GM10266 (cell line): Measurements from ENCODE around the gene TMEM120A.

ENCODE experiments used
- DNase-seq: peaks from one replicate; pipeline ENCODE4 v3.0.0; 2012; ENCODE audit errors: extremely low spot score
- TF ChIP-seq, protein P1 (sequence below): IDR thresholded peaks from 2 replicates; pipeline ENCODE4 v1.5.1; 2012; ENCODE audit warnings: mild to moderate bottlenecking, low read depth; ENCODE audit not compliant: control insufficient read depth, insufficient read depth; ENCODE audit errors: missing control alignments

TMEM120A gene

DNA sequence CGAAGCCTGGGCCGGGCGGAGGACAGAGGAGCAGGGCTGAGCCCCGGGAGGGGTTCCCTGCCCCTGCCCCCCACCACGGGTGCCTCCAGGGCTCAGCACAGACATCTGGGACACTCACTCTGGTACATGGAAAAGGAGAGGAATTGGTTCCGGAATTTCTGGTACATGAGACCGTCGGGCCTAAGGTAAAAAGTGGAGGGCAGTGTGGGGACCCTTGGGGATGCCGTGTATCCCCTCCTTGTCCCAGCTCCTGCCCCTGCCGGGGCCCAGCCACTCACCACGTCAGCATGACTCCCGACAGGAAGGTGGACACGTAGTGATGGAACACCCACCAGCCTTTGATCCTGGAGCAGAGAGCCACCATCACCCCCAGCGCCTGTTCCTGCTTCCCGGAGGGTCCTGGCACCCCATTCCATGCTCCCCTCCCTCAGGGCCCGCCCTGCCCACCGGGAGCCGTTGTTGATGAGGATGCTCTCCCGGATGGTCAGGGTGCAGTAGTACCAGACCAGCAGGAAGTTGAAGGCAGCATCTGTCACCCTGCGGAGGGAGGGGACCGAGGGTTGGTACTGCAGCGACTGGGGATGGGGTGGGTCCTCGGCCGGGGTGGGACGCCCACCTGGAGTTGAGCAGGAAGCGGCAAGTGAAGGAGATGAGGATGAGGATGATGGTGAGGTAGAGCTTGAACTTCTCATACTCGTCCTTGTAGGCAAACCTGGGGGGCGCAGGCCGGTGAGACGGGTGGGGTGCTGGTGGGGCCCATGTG, 6.4 kb downstream of the TMEM120A start:
- TF ChIP-seq, protein P1, sequence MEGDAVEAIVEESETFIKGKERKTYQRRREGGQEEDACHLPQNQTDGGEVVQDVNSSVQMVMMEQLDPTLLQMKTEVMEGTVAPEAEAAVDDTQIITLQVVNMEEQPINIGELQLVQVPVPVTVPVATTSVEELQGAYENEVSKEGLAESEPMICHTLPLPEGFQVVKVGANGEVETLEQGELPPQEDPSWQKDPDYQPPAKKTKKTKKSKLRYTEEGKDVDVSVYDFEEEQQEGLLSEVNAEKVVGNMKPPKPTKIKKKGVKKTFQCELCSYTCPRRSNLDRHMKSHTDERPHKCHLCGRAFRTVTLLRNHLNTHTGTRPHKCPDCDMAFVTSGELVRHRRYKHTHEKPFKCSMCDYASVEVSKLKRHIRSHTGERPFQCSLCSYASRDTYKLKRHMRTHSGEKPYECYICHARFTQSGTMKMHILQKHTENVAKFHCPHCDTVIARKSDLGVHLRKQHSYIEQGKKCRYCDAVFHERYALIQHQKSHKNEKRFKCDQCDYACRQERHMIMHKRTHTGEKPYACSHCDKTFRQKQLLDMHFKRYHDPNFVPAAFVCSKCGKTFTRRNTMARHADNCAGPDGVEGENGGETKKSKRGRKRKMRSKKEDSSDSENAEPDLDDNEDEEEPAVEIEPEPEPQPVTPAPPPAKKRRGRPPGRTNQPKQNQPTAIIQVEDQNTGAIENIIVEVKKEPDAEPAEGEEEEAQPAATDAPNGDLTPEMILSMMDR: no peak
- DNase-seq: no peak

DNA sequence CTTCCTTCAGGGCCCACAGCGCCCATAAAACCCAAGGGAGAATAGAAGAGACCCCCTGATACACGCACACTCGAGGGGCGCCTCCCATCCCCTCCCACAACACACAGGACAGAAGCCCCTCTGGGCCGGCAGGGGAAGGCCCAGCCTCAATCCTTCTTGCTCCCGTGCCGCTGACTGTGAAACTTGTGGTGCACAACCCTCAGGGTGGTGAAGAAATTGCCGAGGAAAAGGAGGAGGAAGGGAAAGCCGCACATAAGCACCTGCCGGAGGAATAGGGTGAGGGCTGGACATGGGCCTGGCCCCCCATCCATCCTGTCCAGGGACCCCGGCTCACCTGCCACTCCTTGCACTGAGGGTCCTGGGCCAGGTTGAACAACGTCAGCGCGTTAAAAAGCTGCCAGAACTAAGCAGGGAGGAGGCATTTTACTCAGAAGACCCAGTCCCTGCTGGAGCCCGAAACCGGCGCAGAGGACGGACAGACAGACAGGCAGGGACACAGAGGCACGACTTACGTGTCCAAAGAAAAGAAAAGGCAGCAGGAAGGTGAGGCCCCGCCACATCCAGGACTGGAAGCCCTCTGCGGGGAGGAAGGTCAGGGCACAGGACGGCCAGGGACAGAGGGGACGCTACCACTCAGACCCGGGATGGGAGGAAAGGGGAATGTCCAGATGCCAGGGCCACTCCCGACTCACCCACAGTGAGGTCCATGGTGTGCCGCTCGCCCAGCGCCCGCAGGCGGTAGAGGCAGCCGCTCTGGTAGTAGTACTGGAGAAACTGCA, 7.2 kb downstream of the TMEM120A start:
- TF ChIP-seq, protein P1: no peak
- no peak for DNase-seq

DNA sequence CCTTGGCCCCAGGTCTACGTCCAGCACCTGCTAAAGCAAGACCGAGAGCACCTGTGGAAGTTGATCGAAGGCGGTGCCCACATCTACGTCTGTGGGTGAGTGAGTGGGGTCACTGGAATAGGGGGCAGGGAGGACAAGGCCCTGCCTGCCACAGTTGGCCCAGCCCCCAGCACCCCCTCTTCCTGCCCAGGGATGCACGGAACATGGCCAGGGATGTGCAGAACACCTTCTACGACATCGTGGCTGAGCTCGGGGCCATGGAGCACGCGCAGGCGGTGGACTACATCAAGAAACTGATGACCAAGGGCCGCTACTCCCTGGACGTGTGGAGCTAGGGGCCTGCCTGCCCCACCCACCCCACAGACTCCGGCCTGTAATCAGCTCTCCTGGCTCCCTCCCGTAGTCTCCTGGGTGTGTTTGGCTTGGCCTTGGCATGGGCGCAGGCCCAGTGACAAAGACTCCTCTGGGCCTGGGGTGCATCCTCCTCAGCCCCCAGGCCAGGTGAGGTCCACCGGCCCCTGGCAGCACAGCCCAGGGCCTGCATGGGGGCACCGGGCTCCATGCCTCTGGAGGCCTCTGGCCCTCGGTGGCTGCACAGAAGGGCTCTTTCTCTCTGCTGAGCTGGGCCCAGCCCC, 8.1 kb downstream of the TMEM120A start:
- TF ChIP-seq, protein P1: no peak
- DNase-seq: no peak

DNA sequence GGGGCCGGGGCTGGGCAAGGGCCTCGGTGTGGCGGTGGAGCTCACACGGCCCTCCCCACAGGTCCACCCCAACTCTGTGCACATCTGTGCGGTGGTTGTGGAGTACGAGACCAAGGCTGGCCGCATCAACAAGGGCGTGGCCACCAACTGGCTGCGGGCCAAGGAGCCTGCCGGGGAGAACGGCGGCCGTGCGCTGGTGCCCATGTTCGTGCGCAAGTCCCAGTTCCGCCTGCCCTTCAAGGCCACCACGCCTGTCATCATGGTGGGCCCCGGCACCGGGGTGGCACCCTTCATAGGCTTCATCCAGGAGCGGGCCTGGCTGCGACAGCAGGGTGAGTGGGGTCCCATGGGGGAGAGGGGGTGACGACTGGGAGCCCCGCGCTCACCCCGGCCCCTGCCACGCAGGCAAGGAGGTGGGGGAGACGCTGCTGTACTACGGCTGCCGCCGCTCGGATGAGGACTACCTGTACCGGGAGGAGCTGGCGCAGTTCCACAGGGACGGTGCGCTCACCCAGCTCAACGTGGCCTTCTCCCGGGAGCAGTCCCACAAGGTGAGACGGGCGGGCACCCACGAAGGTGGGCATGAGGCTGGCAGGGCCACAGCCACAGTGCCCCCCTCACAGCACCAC, 8.8 kb downstream of the TMEM120A start:
- TF ChIP-seq, protein P1: no peak
- DNase-seq: no peak

DNA sequence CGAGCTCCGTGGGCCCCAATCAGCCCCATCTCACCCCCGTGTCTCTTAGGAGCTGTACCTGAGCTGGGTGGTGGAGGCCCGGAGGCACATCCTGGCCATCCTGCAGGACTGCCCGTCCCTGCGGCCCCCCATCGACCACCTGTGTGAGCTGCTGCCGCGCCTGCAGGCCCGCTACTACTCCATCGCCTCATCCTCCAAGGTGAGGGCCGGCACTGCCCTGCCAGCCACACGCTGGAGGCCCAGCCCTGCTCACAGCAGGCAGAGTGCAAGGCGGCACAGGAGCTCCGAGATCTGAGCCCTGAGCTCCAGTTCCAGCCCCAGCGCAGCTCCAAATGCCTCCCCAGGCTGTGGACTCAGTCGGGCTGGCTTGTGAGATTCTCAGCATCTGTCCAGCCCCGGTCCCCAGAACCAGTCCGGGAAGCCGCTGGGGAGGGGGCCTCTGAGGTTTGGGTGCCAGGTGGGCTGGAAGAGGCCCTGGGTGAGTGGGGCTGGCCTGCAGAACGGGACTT, 9.3 kb downstream of the TMEM120A start:
- no peak for DNase-seq
- TF ChIP-seq, protein P1: no peak

DNA sequence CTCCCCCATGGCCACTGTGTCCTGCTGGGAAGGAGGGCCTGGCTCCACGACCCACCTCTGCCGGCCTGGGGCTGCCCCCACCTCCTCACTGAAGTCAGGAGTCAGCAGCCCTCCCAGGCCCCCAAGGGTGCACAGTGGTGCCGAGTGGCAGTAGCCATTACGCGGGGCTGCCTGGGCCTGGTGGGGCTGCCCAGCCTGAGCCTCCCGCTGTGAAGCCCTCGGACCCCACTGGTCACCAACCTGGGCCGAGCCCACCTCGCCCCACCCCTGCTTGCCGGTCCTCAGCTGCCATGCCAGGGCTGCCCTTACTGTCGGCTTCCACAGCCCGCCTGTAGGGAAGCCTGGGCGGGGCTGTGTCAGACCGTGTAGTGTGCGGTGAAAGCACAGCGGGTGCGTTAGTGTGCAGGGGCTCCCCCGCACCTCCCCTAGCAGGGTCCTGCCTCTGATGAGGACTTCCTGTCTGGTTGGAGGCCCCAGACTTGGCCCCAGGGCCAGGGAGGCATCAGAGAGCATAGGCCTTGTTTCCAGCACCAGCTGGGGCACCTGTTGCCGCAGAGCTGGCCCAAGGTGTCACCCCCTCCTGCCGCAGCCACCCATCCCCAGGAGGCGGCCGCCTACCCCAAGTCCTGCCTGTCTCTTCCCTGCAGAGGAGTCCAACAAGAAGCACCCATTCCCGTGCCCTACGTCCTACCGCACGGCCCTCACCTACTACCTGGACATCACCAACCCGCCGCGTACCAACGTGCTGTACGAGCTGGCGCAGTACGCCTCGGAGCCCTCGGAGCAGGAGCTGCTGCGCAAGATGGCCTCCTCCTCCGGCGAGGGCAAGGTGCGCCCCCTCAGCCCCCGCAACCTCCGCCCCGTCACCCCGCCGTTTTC, 10.0 kb downstream of the TMEM120A start:
- no peak for DNase-seq
- TF ChIP-seq, protein P1: no peak
